HepG2 (cell line): Measurements from ENCODE around the gene CDK17. TPM values are rescaled to one million over a fixed set of nuclear protein-coding genes. Genes with fewer than 3 reads are reported as not detected.

ENCODE experiments used
- ATAC-seq: fragments of 200-7000 bp; cut with Tn5 transposase; 3 replicates; pipeline ENCODE4 v1.9.1; 2020; ENCODE audit warnings: mild to moderate bottlenecking, moderate library complexity
- BruUV-seq: library from RNA; stranded (reverse); fragments of 400-500 nt; replicated peaks from 2 replicates; lab custom pipeline; 2021; lab: Mats Ljungman, UMichigan
- CTCF ChIA-PET: fragments of 300-600 bp; formaldehyde crosslinking; extraction: SDS; loops from one replicate; lab custom pipeline; 2021; ENCODE audit warnings: low total read pairs, inconsistent platforms, low intra/inter-chr PET ratio; lab: Yijun Ruan, JAX
- POLR2A ChIA-PET: fragments of 350-600 bp; sonication (Branson Sonifier 250); formaldehyde crosslinking; loops from one replicate; lab custom pipeline; 2020; ENCODE audit warnings: antibody characterized with exemption, inconsistent platforms; lab: Yijun Ruan, JAX
- DNase-seq: peaks from one replicate; pipeline ENCODE4 v3.0.0-alpha.2; 2015; ENCODE audit warnings: low spot score
- FAIRE-seq: peaks from 3 replicates; lab custom pipeline; 2011; peaks lifted over from hg19 to GRCh38; lab: Jason Lieb, UNC
- H2AFZ ChIP-seq: one replicate; pipeline ENCODE4 v1.6.1; 2011; ENCODE audit warnings: low read length, inconsistent platforms
- H3K27ac ChIP-seq: fragments of 300-600 bp; 3 replicates; pipeline ENCODE4 v1.8.0; 2011; ENCODE audit warnings: mixed run types, mild to moderate bottlenecking, mixed read lengths, low read length, inconsistent platforms; ENCODE audit not compliant: insufficient read depth; ENCODE audit errors: extremely low read length
- H3K27me3 ChIP-seq, 2 experiments: fragments of 200-600 bp in 1 of 2; 2 replicates in 1 of 2; 3 replicates in 1 of 2; pipeline versions ENCODE4 v1.6.0 to v1.8.0; 2011; ENCODE audit warnings: low read length in 2 of 2, mild to moderate bottlenecking in 2 of 2, moderate library complexity in 2 of 2, inconsistent platforms in 1 of 2; ENCODE audit not compliant: insufficient read depth in 2 of 2, control insufficient read depth in 1 of 2
- H3K36me3 ChIP-seq, 2 experiments: fragments of 200-600 bp in 1 of 2; replicated peaks in 1 of 2; 2 replicates in 1 of 2; 3 replicates in 1 of 2; pipeline versions ENCODE4 v1.5.1 to v1.8.0; 2011; ENCODE audit warnings: low read length in 2 of 2, inconsistent platforms in 1 of 2; ENCODE audit not compliant: insufficient read depth in 2 of 2, control insufficient read depth in 1 of 2
- H3K4me1 ChIP-seq: 2 replicates; pipeline ENCODE4 v1.5.1; 2012; ENCODE audit warnings: low read length, inconsistent platforms; ENCODE audit not compliant: insufficient read depth
- H3K4me2 ChIP-seq: 2 replicates; pipeline ENCODE4 v1.6.0; 2011; ENCODE audit warnings: low read depth, low read length, inconsistent platforms
- H3K4me3 ChIP-seq, 3 experiments: fragments of 200-600 bp in 1 of 3; sonication (generic), shearing (Covaris generic) in 1 of 3; replicated peaks in 1 of 3; 2 replicates each; pipeline ENCODE4 v1.5.1; 2011 to 2016; ENCODE audit warnings: low read length in 3 of 3, inconsistent platforms in 2 of 3, low read depth in 2 of 3, mild to moderate bottlenecking in 2 of 3, control low read depth in 1 of 3, mixed read lengths in 1 of 3; ENCODE audit not compliant: insufficient read depth in 1 of 3
- H3K79me2 ChIP-seq: one replicate; pipeline ENCODE4 v1.6.1; 2011; ENCODE audit warnings: low read length, inconsistent platforms; ENCODE audit not compliant: insufficient read depth
- H3K9ac ChIP-seq: 2 replicates; pipeline ENCODE4 v1.6.0; 2011; ENCODE audit warnings: mild to moderate bottlenecking, low read depth, low read length, inconsistent platforms; ENCODE audit not compliant: insufficient read depth
- H3K9me3 ChIP-seq: 2 replicates; pipeline ENCODE4 v1.5.1; 2012; ENCODE audit warnings: mild to moderate bottlenecking, low read length
- H4K20me1 ChIP-seq: 2 replicates; pipeline ENCODE4 v1.6.0; 2011; ENCODE audit warnings: inconsistent platforms, mild to moderate bottlenecking, low read length, moderate library complexity; ENCODE audit not compliant: insufficient read depth
- GABPB1 ChIP-seq: IDR thresholded peaks from 2 replicates; pipeline ENCODE4 v1.6.1; 2016; ENCODE audit warnings: mild to moderate bottlenecking, missing genetic modification reagents, moderate library complexity, missing compliant biosample characterization
- JARID2 ChIP-seq: sonication (generic); formaldehyde crosslinking; IDR thresholded peaks from 2 replicates; pipeline ENCODE4 v1.8.1; 2023; ENCODE audit warnings: missing genetic modification reagents, inconsistent platforms; ENCODE audit not compliant: insufficient replicate concordance
- KMT2B ChIP-seq: IDR thresholded peaks from 2 replicates; pipeline ENCODE4 v1.6.1; 2016; ENCODE audit warnings: missing genetic modification reagents, missing compliant biosample characterization
- LRRFIP1 ChIP-seq: sonication (generic); formaldehyde crosslinking; conservative IDR thresholded peaks from 2 replicates; pipeline ENCODE4 v1.4.0; 2020; ENCODE audit warnings: missing genetic modification reagents
- RERE ChIP-seq: IDR thresholded peaks from 2 replicates; pipeline ENCODE4 v1.6.1; 2016; ENCODE audit warnings: low read depth, missing genetic modification reagents, missing compliant biosample characterization
- ZFP91 ChIP-seq: sonication (generic); formaldehyde crosslinking; IDR thresholded peaks from 2 replicates; pipeline ENCODE4 v1.9.0; 2022; ENCODE audit warnings: missing genetic modification reagents, mild to moderate bottlenecking, borderline replicate concordance
- ZNF280B ChIP-seq: sonication (generic); formaldehyde crosslinking; IDR thresholded peaks from 2 replicates; pipeline ENCODE4 v1.5.0; 2020; ENCODE audit warnings: missing genetic modification reagents, mild to moderate bottlenecking, borderline replicate concordance
- ZSCAN30 ChIP-seq: sonication (generic); formaldehyde crosslinking; IDR thresholded peaks from 2 replicates; pipeline ENCODE4 v1.5.0; 2020; ENCODE audit warnings: mild to moderate bottlenecking, missing genetic modification reagents
- WGBS: methylation state at CpG from one replicate; pipeline ENCODE4 v1.1.6; 2017; ENCODE audit warnings: low lambda C conversion rate; 5-methylcytosine and 5-hydroxymethylcytosine counted together
- in situ Hi-C: cut with HindIII; loops from 2 replicates; pipeline ENCODE4 v1.10.0; 2017; ENCODE audit warnings: low pct_unique_long_range_greater_than_20kb; ENCODE audit not compliant: extremely low pct_ligation_motif_present
- intact Hi-C: fragments of 100-400 bp; cut with micrococcal nuclease; formaldehyde crosslinking; loops from one replicate; pipeline ENCODE4 v1.10.0; 2022; ENCODE audit not compliant: unreplicated experiment
- polyA plus RNA-seq, 8 experiments: library from polyadenylated mRNA; depleted of rRNA in 3 of 8; stranded (reverse) in 7 of 8; unstranded in 1 of 8; fragments of >200 nt; fragmentation: Illumina TruSeq in 4 of 8; extraction: Trizol in 4 of 8; gene quantifications; 2 replicates each; pipeline versions ENCODE4 v1.2.1 to v1.2.3, GENCODE V29; 2011 to 2016; ENCODE audit warnings: low read depth in 4 of 8, missing spikeins in 1 of 8, mixed read lengths in 1 of 8; ENCODE audit not compliant: insufficient read depth in 1 of 8
- total RNA-seq, 5 experiments: library from RNA; depleted of rRNA; stranded (reverse); fragments of >200 nt; fragmentation: Illumina TruSeq; extraction: Trizol; gene quantifications; 2 replicates each; pipeline ENCODE4 v1.2.3, GENCODE V29; 2016; ENCODE audit warnings: low read depth in 1 of 5

The CDK17 gene
- total and polyA plus RNA-seq, 2 of the 13 experiments (the other 11 are each of a cell fraction or from before 2014, with no cell fraction given), result 9.9 to 22.3 TPM

GRCh38 chr12:96436366-96437170 is 36.3 kb upstream of the CDK17 start:
- Histone ChIP-seq H3K79me2 (no peaks in the 10 kb centered on the region), H3K27me3 (no peaks in the 10 kb centered on the region), H3K4me2 (no peak overlapping the region), H3K4me3 (no peak overlapping the region), H3K9ac (no peak overlapping the region), H3K4me1 (peaks cover 11% of the 10 kb centered on the region), H3K27ac (no peak overlapping the region), H2AFZ (no peak overlapping the region), H3K9me3 (no peaks in the 10 kb centered on the region), H4K20me1 (no peaks in the 10 kb centered on the region), H3K36me3 (no peaks in the 10 kb centered on the region)
- no peak for DNase-seq
- intact Hi-C loops (no loop called here), in situ Hi-C loops (no loop called here)
- no TSS peak for BruUV-seq
- FAIRE-seq, result no peak
- CTCF ChIA-PET, result no interaction called here
- POLR2A ChIA-PET, result no interaction called here
- 33% methylated on average over 8 of the region's 8 CpGs for whole genome bisulfite sequencing
- no peak for ATAC-seq
- TF ChIP-seq LRRFIP1 (CRISPR knock-in tag) (no peak), KMT2B (CRISPR knock-in tag) (no peak), ZSCAN30 (CRISPR knock-in tag) (no peak), ZNF280B (CRISPR knock-in tag) (no peak), ZFP91 (no peak), GABPB1 (CRISPR knock-in tag) (no peak), JARID2 (CRISPR knock-in tag) (no peak), RERE (no peak)
